ENCODE data around the gene MAOA. TPM values are rescaled to one million over a fixed set of nuclear protein-coding genes. Genes with fewer than 3 reads are reported as not detected.

MAOA gene
- polyA plus RNA-seq, 1 experiment: 0.10 TPM

- Histone ChIP-seq H3K4me3 (ENCODE audit: low read depth, low read length) (no peak overlapping the region), H3K36me3 (ENCODE audit: control insufficient read depth, insufficient read depth, low read length) (no peaks in the 10 kb centered on the region), H3K27me3 (ENCODE audit: control insufficient read depth, insufficient read depth, low read length) (no peaks in the 10 kb centered on the region)
- TF ChIP-seq CTCF (IDR thresholded peaks at IDR 0.05; ENCODE audit: insufficient read depth, low read depth, low read length): no peak
- POLR2A ChIA-PET: no interaction called here
- DNase-seq (ENCODE audit: low read depth): no peak
- CTCF ChIA-PET: no interaction called here
These were observed 46.6 kb downstream of the MAOA start for GRCh38 chrX:43702660-43703059.

GRCh38 chrX:43703211-43703791 is 47.2 kb downstream of the MAOA start:
- TF ChIP-seq CTCF (IDR thresholded peaks at IDR 0.05; ENCODE audit: insufficient read depth, low read depth, low read length): no peak
- DNase-seq (ENCODE audit: low read depth): peak; percentile 59
- ChIA-PET CTCF (no interaction called here), POLR2A (no interaction called here)
- H3K36me3 ChIP-seq (ENCODE audit: control insufficient read depth, insufficient read depth, low read length): no peaks in the 10 kb centered on the region
- H3K27me3 ChIP-seq (ENCODE audit: control insufficient read depth, insufficient read depth, low read length): no peaks in the 10 kb centered on the region
- no peak overlapping the region for H3K4me3 ChIP-seq (ENCODE audit: low read depth, low read length)

DNA sequence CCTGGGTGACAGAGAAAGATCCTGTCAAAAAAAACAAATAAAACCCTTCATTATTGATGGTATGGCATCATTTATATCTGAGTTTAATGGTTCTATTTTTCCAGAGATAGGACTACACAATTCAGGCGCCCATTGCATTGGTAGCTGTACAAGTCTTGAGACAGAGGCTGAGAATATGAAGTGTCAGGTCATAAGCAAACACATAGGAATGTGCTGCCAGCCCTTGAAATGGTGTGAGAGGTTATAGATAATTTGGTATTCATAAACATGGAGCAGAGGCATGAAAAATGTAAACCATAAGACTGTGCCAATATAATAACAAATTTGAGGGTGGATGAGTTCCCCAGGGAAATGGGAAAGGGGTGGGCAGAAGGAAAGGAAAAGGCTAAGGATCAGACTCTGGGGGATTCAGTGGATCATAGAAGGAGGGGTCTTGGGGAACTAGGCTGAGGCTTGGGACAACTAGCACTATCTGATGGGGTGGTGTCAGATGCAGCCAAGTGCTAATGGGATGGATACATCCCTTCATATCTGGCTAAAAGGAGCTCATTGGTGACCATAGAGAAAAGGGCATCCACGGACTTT is 50.8 kb downstream of the MAOA start:
- H3K4me3 ChIP-seq (ENCODE audit: low read depth, low read length): no peak overlapping the region
- CTCF ChIA-PET: no interaction called here
- POLR2A ChIA-PET: no interaction called here
- no peaks in the 10 kb centered on the region for H3K36me3 ChIP-seq (ENCODE audit: control insufficient read depth, insufficient read depth, low read length)
- no peak for TF ChIP-seq CTCF (IDR thresholded peaks at IDR 0.05; ENCODE audit: insufficient read depth, low read depth, low read length)
- DNase-seq (ENCODE audit: low read depth): no peak
- no peaks in the 10 kb centered on the region for H3K27me3 ChIP-seq (ENCODE audit: control insufficient read depth, insufficient read depth, low read length)

- no peak for DNase-seq (ENCODE audit: low read depth)
- no peaks in the 10 kb centered on the region for H3K27me3 ChIP-seq (ENCODE audit: control insufficient read depth, insufficient read depth, low read length)
- TF ChIP-seq CTCF (IDR thresholded peaks at IDR 0.05; ENCODE audit: insufficient read depth, low read depth, low read length): no peak
- no peak overlapping the region for H3K4me3 ChIP-seq (ENCODE audit: low read depth, low read length)
- POLR2A ChIA-PET: no interaction called here
- CTCF ChIA-PET: no interaction called here
- H3K36me3 ChIP-seq (ENCODE audit: control insufficient read depth, insufficient read depth, low read length): no peaks in the 10 kb centered on the region
These were observed 51.9 kb downstream of the MAOA start for GRCh38 chrX:43707812-43708548.

DNA sequence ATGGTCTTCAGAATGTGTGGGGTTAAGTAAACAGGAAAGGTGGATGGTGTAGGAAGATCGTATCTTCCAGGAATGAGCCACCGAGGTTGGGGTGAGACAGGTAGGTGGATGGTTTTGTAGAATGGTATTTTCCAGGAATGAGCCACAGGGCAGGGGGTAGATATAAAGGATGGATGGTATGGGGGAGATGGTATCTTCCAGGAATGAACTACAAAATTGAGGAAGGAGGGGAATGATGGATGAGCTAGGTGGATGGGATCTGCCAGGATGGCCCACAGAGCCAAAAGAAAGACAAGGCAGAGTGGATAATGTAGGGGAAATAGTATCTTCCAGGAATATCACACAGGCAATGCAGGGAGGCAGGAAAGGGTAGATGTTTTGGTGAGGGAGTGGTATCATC is 60.0 kb downstream of the MAOA start:
- CTCF ChIA-PET: no interaction called here

More for the DNA sequence above, 60.0 kb downstream of the MAOA start:
- TF ChIP-seq CTCF (IDR thresholded peaks at IDR 0.05; ENCODE audit: insufficient read depth, low read depth, low read length): no peak
- Histone ChIP-seq H3K4me3 (ENCODE audit: low read depth, low read length) (no peak overlapping the region), H3K36me3 (ENCODE audit: control insufficient read depth, insufficient read depth, low read length) (no peaks in the 10 kb centered on the region), H3K27me3 (ENCODE audit: control insufficient read depth, insufficient read depth, low read length) (no peaks in the 10 kb centered on the region)
- POLR2A ChIA-PET: no interaction called here
- DNase-seq (ENCODE audit: low read depth): no peak

Data from BJ (cell line).